ENCODE data around the gene COL9A1.

COL9A1 gene

DNA sequence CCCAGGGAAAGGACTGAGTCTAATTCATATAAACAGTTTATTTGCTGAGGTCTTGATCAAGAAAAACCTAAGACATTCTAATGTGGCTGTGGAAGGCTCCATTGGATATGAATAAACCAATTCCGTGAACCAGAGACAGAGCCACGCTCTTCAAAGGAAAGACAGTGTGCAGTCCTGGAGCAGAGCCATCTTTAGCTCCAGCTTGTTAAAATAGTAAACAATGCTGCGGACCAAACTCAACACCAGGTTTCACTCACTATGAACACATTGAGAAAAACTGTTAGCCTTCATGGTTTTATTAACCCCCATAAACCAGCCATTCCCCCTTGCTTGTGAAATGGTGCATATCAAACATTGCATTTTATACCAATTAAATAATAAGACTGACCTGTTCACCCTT, 61.9 kb downstream of the COL9A1 start:
- Mint-ChIP-seq H3K9me3 (no peaks in the 10 kb centered on the region), H3K4me1 (peaks cover 20% of the 10 kb centered on the region), H3K36me3 (ENCODE audit: low read depth) (no peaks in the 10 kb centered on the region), H3K27ac (no peak overlapping the region), H3K4me3 (no peak overlapping the region), H3K27me3 (ENCODE audit: low read depth) (no peaks in the 10 kb centered on the region)
- TF ChIP-seq, protein P1, sequence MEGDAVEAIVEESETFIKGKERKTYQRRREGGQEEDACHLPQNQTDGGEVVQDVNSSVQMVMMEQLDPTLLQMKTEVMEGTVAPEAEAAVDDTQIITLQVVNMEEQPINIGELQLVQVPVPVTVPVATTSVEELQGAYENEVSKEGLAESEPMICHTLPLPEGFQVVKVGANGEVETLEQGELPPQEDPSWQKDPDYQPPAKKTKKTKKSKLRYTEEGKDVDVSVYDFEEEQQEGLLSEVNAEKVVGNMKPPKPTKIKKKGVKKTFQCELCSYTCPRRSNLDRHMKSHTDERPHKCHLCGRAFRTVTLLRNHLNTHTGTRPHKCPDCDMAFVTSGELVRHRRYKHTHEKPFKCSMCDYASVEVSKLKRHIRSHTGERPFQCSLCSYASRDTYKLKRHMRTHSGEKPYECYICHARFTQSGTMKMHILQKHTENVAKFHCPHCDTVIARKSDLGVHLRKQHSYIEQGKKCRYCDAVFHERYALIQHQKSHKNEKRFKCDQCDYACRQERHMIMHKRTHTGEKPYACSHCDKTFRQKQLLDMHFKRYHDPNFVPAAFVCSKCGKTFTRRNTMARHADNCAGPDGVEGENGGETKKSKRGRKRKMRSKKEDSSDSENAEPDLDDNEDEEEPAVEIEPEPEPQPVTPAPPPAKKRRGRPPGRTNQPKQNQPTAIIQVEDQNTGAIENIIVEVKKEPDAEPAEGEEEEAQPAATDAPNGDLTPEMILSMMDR (IDR thresholded peaks at IDR 0.05; ENCODE audit: unreplicated experiment in 3 of 3), result no peak

DNA sequence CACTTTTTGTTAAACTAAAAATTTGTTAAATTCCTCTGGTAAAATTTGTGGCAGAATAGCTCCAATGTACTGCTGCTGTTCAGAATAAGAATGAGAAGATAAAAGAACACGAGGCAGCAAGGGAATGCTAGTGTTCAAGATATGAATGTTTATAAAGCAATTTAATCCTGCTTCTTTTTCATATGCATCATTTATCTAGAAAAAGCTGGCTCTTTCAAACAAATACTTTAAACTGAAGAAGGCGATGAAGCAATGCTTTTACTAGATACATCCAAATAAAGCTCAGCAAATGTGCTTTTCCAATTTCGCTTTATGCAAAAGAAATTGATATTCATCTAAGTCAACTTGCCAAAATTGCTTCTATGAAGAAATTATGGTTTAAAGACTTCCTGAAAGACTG, 66.5 kb downstream of the COL9A1 start:
- H3K4me1 Mint-ChIP-seq, result peaks cover 6% of the 10 kb centered on the region
- TF ChIP-seq, protein P1 (IDR thresholded peaks at IDR 0.05; ENCODE audit: unreplicated experiment in 3 of 3), result no peak
- no peak overlapping the region for H3K4me3 Mint-ChIP-seq
- H3K27me3 Mint-ChIP-seq (ENCODE audit: low read depth), result no peaks in the 10 kb centered on the region
- H3K36me3 Mint-ChIP-seq (ENCODE audit: low read depth), result no peaks in the 10 kb centered on the region
- H3K27ac Mint-ChIP-seq, result no peak overlapping the region
- no peaks in the 10 kb centered on the region for H3K9me3 Mint-ChIP-seq

DNA sequence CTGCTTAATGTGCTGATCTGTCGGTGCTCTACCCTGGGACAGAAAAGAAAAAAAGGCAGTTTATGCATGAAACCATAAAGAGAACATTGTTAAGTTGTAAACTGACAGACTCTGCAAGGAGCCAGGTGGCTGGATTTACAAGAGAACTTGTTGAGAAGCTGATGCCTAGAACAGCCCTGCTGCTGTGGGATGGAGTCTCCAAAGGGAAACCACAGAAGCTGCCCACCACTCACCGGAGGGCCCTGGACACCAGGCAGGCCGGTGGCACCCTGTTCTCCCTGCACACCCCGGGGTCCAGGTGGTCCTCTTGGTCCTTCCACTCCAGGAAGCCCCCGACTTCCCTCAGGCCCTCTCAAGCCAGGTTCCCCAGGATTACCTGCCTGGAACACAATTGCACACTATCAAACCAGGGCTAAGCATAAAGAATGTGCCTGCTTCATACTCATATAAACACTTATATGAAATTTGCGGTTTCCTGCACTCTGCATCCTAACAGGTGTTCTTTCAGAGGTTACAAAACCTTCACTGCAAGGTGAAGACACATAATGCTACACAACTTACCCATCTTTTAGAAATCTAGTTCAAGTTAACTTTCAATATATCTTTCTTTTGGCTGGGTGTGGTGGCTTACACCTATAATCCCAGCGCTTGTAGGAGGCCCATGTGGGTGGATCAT, 68.2 kb downstream of the COL9A1 start:
- Mint-ChIP-seq H3K4me1 (peaks cover 12% of the 10 kb centered on the region), H3K4me3 (no peak overlapping the region), H3K27me3 (ENCODE audit: low read depth) (no peaks in the 10 kb centered on the region), H3K27ac (no peak overlapping the region), H3K9me3 (no peaks in the 10 kb centered on the region), H3K36me3 (ENCODE audit: low read depth) (no peaks in the 10 kb centered on the region)
- TF ChIP-seq, protein P1 (IDR thresholded peaks at IDR 0.05; ENCODE audit: unreplicated experiment in 3 of 3), result no peak

DNA sequence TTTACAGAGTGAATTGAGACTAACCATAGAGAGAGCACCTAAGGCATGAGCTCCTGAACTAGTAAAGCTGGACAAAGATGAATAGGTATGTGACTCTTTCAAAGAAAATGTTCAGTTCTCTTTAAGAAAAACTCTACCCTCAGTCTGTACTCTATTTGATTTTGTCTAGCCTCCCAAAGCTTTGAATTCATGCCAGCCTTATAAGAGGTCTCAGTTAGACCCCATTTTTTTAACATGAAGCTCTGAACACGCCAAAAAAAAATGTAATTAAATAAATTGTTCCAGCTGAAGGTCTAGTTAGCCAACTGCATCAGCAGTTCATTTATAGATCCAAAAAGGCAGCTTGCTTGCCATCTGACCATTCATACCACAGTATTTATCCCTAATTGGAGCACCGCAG, 71.6 kb downstream of the COL9A1 start:
- H3K27ac Mint-ChIP-seq, result peak overlapping the region in 1 of 3 experiments; percentile 25
- TF ChIP-seq, protein P1 (IDR thresholded peaks at IDR 0.05; ENCODE audit: unreplicated experiment in 3 of 3), result no peak
- no peaks in the 10 kb centered on the region for H3K9me3 Mint-ChIP-seq
- H3K4me3 Mint-ChIP-seq, result no peak overlapping the region
- H3K36me3 Mint-ChIP-seq (ENCODE audit: low read depth), result no peaks in the 10 kb centered on the region
- H3K4me1 Mint-ChIP-seq, result peaks cover 12% of the 10 kb centered on the region
- H3K27me3 Mint-ChIP-seq (ENCODE audit: low read depth), result no peaks in the 10 kb centered on the region

DNA sequence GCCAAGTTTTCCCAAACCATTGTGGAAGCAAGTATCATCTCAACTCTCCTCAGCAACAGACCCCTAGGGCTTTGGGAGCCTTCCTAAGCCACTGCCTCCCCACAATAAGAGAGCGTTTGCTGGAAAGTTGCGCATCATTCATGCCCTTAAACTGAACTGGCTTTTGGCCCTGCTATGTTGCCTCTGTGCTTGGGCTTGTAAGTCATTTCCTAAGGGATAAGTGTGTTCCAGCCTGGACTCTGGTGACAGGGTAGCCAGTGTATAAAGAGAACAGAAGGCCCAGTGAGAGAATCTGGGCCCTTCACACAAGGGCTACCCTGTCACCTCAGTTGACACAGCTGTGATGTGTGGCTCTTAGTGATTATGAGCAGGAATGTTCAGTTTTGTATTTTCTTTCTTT, 77.8 kb downstream of the COL9A1 start:
- peaks cover 5% of the 10 kb centered on the region for H3K4me1 Mint-ChIP-seq
- H3K36me3 Mint-ChIP-seq (ENCODE audit: low read depth), result no peaks in the 10 kb centered on the region
- peaks cover 4% of the 10 kb centered on the region for H3K27me3 Mint-ChIP-seq (ENCODE audit: low read depth)
- H3K27ac Mint-ChIP-seq, result no peak overlapping the region
- no peaks in the 10 kb centered on the region for H3K9me3 Mint-ChIP-seq
- H3K4me3 Mint-ChIP-seq, result no peak overlapping the region
- TF ChIP-seq, protein P1 (IDR thresholded peaks at IDR 0.05; ENCODE audit: unreplicated experiment in 3 of 3), result no peak

DNA sequence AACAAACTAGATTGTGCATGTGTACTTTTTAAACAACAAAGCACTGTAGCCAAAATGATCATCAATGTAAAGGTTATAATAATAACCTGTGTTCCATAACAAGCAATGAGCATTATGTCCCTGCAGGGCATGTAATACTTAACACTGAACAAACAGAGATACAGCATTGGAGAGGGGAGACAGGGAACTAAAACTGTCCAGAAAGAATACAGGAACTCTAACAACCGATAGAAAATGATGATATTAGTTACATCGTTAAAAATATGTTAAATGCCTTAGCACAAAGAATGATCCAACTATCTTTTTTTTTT, 80.5 kb downstream of the COL9A1 start:
- H3K4me1 Mint-ChIP-seq, result peaks cover 5% of the 10 kb centered on the region
- H3K9me3 Mint-ChIP-seq, result no peaks in the 10 kb centered on the region
- no peak overlapping the region for H3K27ac Mint-ChIP-seq
- no peaks in the 10 kb centered on the region for H3K36me3 Mint-ChIP-seq (ENCODE audit: low read depth)
- TF ChIP-seq, protein P1 (IDR thresholded peaks at IDR 0.05; ENCODE audit: unreplicated experiment in 3 of 3), result no peak
- peaks cover 4% of the 10 kb centered on the region for H3K27me3 Mint-ChIP-seq (ENCODE audit: low read depth)
- H3K4me3 Mint-ChIP-seq, result no peak overlapping the region
